DMS114 treated with DMSO at 0.1 percent for 48 hours (cell line): ENCODE results near the gene ADARB2.

ENCODE experiments used
- DNase-seq: peaks from one replicate; lab custom pipeline; 2025; ENCODE audit not compliant: unreplicated experiment; lab: John Stamatoyannopoulos, UW

Gene ADARB2

GRCh38 chr10:1130995-1131790 is 606.1 kb downstream of the ADARB2 start:
- DNase-seq = no peak

DNA sequence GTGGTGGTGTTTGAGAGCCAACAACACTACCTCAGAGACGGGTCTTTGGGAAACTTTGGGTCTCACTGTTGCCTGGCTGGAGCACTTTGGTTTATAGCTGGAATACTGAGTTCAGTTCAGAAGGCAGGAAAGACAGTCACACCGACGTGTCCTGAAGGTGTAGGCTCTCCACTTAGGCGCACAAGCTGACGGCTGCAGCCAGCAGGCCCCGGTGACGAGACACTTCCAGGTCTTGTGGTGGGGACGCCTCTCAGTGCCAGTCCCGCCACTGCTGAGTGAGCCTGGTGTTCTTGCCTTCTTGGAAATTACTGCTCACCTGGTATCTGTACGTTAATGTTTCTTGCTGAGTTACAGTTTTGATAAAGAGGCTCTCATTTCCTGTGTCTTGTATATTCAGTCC is 607.1 kb downstream of the ADARB2 start:
- no peak for DNase-seq

- no peak for DNase-seq
Observed at GRCh38 chr10:1128649-1129048, 608.7 kb downstream of the ADARB2 start.

DNA sequence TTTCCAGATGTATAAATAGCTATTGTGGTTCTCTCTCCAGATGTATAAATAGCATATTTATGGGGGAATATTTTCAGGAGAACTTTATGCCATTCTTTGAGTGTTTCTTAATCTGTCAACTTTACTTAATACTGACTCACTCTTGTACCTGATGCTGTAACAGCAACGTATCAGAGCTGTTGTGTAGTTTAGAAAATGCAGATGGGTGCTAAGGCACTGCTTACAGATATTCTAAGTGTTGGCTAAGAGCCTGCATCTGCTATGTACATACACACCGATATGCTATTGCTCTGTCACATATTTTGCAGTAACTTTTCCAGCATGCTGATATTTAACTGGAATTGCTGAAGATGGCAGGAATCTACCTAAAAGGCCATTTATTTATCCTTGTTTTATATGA is 609.2 kb downstream of the ADARB2 start:
- DNase-seq = no peak

- DNase-seq = no peak
Observed at GRCh38 chr10:1127629-1128028, 609.7 kb downstream of the ADARB2 start.
